22Rv1 (cell line): Measurements from ENCODE around the gene FOLR1.

Experiments used
- CTCF ChIP-seq: fragments of 450-650 bp; IDR thresholded peaks from 2 replicates; pipeline ENCODE4 v1.5.1; 2017; ENCODE audit warnings: mild to moderate bottlenecking
- ZFX ChIP-seq: fragments of 450-650 bp; IDR thresholded peaks from 2 replicates; pipeline ENCODE4 v1.6.1; 2017; ENCODE audit warnings: antibody characterized with exemption, borderline replicate concordance

GRCh38 chr11:72238040-72238450 is 46.1 kb downstream of the FOLR1 start:
- TF ChIP-seq CTCF (peak; percentile 88), ZFX (no peak)
